ENCODE results near the gene SIRT6.
"Not testable (repeated sequence)": the region's sequence is repeated elsewhere in the genome, so short reads cannot be mapped to it uniquely, and the experiment has no call there.

The SIRT6 gene

DNA sequence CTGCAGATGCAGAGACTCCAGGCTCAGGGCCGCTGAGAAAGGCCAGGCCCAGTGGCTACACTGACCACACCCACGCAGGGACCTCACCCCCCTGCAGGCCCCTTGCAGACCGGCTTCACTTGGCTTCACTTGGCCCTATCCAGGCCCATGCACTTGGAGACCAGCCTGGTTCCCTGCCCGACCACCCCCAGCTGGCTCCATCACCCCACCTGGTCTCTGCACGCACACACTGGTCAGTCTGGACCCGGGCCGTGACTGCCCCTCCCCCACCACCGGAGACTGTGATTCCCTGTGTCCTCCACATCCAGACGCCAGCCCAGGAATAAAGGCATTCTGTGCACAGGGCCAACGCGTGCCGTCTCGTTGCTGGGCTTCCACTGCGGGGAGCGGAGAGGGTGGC, 42.1 kb upstream of the SIRT6 start:
- POLR2A ChIA-PET (ENCODE audit: low non-redundant PET), result no interaction called here
- CTCF ChIA-PET, result no interaction called here
- no peak overlapping the region for H3K27ac ChIP-seq
- TF ChIP-seq, protein P1, sequence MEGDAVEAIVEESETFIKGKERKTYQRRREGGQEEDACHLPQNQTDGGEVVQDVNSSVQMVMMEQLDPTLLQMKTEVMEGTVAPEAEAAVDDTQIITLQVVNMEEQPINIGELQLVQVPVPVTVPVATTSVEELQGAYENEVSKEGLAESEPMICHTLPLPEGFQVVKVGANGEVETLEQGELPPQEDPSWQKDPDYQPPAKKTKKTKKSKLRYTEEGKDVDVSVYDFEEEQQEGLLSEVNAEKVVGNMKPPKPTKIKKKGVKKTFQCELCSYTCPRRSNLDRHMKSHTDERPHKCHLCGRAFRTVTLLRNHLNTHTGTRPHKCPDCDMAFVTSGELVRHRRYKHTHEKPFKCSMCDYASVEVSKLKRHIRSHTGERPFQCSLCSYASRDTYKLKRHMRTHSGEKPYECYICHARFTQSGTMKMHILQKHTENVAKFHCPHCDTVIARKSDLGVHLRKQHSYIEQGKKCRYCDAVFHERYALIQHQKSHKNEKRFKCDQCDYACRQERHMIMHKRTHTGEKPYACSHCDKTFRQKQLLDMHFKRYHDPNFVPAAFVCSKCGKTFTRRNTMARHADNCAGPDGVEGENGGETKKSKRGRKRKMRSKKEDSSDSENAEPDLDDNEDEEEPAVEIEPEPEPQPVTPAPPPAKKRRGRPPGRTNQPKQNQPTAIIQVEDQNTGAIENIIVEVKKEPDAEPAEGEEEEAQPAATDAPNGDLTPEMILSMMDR (conservative IDR thresholded peaks at IDR 0.05; ENCODE audit: low read depth), result no peak
- no peak for DNase-seq (ENCODE audit: low spot score)

DNA sequence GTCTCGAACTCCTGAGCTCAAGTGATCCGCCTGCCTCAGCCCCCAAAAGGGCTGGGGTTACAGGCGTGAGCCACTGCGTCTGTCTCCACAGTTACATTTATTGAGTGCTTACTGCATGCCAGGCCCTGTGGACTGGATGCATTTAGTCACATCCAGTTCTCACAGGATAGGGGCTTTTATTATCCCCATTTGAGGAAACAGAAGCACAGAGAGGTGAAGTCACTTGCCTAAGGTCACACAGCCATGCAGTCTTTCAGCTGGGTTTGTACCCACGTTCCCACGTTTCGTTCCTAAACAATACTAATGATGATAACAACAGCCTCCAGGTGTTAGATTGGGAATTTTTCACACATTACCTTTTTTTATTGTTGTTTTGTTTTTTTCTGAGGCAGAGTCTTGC, 37.8 kb upstream of the SIRT6 start:
- ChIA-PET POLR2A (ENCODE audit: low non-redundant PET) (no interaction called here), CTCF (no interaction called here)
- DNase-seq (ENCODE audit: low spot score), result no peak
- TF ChIP-seq, protein P1 (conservative IDR thresholded peaks at IDR 0.05; ENCODE audit: low read depth), result no peak
- H3K27ac ChIP-seq, result no peak overlapping the region

DNA sequence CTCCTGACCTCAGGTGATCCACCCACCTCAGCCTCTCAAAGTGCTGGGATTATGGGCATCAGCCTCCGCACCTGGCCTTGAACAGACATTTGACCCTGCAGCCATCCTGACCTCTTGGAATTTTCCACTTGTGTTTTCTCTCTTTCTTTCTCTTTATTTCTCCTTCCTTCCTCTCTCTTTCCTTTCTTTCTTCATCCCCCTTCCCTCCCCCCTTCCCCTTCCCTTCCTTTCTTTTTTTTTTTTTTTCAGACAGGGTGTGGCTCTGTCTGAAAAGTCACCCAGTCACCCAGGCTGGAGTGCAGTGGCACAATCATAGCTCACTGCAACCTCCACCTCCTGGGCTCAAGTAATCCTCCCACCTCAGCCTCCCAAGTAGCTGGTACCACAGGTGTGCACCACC, 36.2 kb upstream of the SIRT6 start:
- CTCF ChIA-PET, result interaction anchor here (0.6 kb wide), 1 partner anchor 23 kb away, joined by 4 read pairs; no protein-coding TSS in a partner anchor
- H3K27ac ChIP-seq; DNase-seq (ENCODE audit: low spot score); POLR2A ChIA-PET (ENCODE audit: low non-redundant PET): not testable (repeated sequence)

DNA sequence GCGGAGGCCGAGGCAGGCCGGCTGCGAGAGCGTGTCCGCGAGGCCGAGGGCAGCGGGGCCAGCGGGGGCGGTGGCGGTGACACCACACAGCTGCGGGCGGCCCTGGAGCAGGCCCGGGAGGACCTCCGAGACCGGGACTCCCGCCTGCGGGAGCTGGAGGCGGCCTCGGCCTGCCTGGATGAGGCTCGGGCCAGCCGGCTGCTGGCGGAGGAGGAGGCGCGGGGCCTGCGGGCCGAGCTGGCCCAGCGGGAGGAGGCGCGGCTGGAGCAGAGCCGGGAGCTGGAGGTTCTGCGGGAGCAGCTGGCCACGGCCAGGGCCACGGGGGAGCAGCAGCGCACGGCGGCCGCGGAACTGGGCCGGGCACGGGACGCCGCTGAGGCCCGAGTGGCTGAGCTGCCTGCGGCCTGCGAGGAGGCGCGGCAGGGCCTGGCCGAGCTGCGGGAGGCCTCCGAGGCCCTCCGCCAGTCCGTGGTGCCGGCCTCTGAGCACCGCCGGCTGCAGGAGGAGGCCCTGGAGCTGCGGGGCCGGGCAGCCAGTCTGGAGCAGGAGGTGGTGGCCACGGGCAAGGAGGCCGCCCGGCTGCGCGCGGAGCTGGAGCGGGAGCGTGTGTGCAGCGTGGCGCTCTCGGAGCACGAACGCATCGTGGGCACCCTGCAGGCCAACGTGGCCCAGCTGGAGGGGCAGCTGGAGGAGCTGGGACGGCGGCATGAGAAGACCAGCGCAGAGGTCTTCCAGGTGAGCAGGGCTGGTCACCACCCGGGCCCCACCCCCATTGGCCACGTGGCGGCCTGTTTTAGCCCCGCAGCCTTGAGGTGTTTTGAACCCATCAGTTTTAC, 35.3 kb upstream of the SIRT6 start:
- POLR2A ChIA-PET (ENCODE audit: low non-redundant PET), result interaction anchor here (0.6 kb wide), 1 partner anchor 229 kb away, joined by 10 read pairs; no protein-coding TSS in a partner anchor
- CTCF ChIA-PET, result no interaction called here
- TF ChIP-seq, protein P1 (conservative IDR thresholded peaks at IDR 0.05; ENCODE audit: low read depth), result no peak

DNA sequence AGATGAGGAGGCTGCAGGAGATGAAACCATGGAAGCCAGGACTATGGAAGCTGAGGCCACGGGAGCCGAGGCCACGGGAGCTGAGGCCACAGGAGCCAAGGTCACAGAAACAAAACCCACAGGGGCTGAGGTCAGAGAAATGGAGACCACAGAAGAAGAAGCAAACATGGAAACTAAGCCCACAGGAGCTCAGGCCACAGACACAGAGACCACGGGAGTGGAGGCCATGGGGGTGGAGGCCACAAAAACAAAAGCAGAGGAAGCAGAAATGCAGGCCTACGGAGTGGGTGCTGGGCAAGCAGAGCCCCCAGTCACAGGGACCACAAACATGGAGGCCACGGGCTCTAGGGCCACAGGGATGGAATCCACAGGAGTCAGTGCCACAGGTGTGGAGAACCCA, 34.5 kb upstream of the SIRT6 start:
- ChIA-PET CTCF (no interaction called here), POLR2A (ENCODE audit: low non-redundant PET) (no interaction called here)
- TF ChIP-seq, protein P1 (conservative IDR thresholded peaks at IDR 0.05; ENCODE audit: low read depth), result no peak
- H3K27ac ChIP-seq, result no peak overlapping the region
- DNase-seq (ENCODE audit: low spot score), result no peak

More for the DNA sequence above, 35.3 kb upstream of the SIRT6 start:
- H3K27ac ChIP-seq, result no peak overlapping the region
- DNase-seq (ENCODE audit: low spot score), result no peak

DNA sequence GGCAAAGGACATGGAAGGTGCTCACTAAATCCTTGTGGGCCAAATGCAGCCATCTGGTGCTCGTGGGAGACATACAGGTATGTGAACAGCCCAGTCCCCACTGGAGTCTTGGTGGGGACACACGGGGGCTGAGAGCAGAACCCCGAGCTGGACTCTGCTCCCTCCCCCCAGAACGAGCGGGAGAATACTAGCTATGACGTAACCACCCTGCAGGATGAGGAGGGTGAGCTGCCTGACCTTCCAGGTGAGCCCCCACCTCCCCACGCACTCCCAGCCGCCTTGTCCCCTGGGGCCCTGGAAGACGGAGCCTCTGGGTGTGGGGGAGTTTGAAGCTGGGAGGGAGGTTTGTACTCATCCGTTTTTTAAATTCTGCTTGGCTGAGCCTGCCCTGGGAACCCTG, 33.4 kb upstream of the SIRT6 start:
- ChIA-PET POLR2A (ENCODE audit: low non-redundant PET) (no interaction called here), CTCF (interaction anchor here (0.6 kb wide), 1 partner anchor 911 kb away, joined by 5 read pairs; no protein-coding TSS in a partner anchor)
- TF ChIP-seq, protein P1 (conservative IDR thresholded peaks at IDR 0.05; ENCODE audit: low read depth), result no peak
- no peak for DNase-seq (ENCODE audit: low spot score)
- H3K27ac ChIP-seq, result no peak overlapping the region

DNA sequence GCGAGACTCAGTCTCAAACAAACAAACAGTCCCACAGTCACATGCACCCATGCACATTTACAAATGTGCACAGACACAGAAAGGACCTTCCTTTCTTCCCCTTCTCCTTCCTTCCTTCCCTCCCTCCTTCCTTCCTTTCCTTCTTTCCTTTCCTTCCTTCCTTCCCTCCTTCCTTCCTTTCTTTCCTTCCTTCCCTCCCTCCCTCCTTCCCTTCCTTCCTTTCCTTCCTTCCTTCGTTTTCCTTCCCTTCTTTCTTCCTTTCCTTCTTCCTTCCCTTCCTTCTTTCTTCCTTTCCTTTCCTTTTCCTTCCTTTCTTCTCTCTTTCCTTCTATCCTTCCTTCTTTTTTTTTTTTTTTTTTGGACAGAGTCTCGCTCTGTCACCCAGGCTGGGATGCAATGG, 30.8 kb upstream of the SIRT6 start:
- no peak overlapping the region for H3K27ac ChIP-seq
- no peak for DNase-seq (ENCODE audit: low spot score)
- ChIA-PET CTCF (no interaction called here), POLR2A (ENCODE audit: low non-redundant PET) (no interaction called here)
- TF ChIP-seq, protein P1 (conservative IDR thresholded peaks at IDR 0.05; ENCODE audit: low read depth), result no peak
